Activated T-helper 17 cell treated with anti-CD3 and anti-CD28 coated beads, Interleukin-2, amount 50 U/mL, for 72 hours (primary cell): Measurements from ENCODE around the gene PRM1. TPM values are rescaled to one million over a fixed set of nuclear protein-coding genes. Genes with fewer than 3 reads are reported as not detected.

Experiments used
- ATAC-seq: fragments of 150-1000 bp; cut with Tn5 transposase; replicated peaks from 2 replicates; pipeline ENCODE4 v1.10.0; 2021; ENCODE audit warnings: mild to moderate bottlenecking, moderate library complexity
- H3K27ac Mint-ChIP-seq: one replicate; pipeline ENCODE4 v1.8.0; 2022; ENCODE audit warnings: mixed read lengths
- H3K27me3 Mint-ChIP-seq: one replicate; pipeline ENCODE4 v1.8.0; 2022; ENCODE audit warnings: mixed read lengths
- H3K36me3 Mint-ChIP-seq: one replicate; pipeline ENCODE4 v1.8.0; 2022; ENCODE audit warnings: low read depth, mild to moderate bottlenecking, mixed read lengths
- H3K4me1 Mint-ChIP-seq: one replicate; pipeline ENCODE4 v1.8.0; 2022; ENCODE audit warnings: mixed read lengths
- H3K4me3 Mint-ChIP-seq: one replicate; pipeline ENCODE4 v1.8.0; 2022; ENCODE audit warnings: mild to moderate bottlenecking, mixed read lengths
- H3K9me3 Mint-ChIP-seq: one replicate; pipeline ENCODE4 v1.8.0; 2022; ENCODE audit warnings: mixed read lengths
- total RNA-seq, 2 donors: library from RNA; stranded (reverse); gene quantifications; one replicate each; pipeline ENCODE4 v1.2.3, GENCODE V29; 2022

The PRM1 gene
- total RNA-seq, 2 donors from 2014 or later: not detected

DNA sequence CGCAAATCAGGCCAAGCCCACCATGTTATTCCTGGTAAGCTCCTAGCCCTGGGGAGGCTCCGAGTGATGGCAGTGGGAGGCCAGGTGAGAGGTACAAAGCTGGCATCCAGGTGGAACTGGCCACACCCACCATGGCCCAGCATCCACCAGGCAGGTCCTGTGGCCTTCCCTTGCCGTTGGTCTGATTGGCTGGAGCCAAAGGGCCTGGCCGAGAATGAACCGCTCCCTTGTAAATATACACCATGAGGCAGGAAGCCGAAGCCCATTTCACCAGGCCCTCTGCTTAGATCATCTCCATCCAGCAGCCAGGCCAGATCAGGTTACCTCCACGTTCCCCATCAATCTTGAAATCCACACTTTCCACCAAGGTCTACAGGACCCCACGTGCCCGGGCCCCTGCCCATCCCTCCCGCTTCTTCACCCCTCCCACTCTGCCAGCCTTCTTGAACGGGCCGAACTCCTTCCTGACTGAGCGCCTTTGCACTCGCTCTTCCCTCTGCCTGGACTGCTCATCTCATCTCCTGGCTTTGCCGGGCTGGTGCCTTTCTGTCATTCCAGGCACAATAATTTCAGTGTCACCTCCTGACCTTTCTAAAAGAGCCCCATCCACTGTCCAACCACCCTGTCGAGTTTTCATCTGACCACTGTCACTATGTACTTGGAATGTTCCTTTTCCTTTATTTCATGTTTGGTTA lies 30.9 kb downstream of the PRM1 start:
- H3K4me1 Mint-ChIP-seq: peaks cover 24% of the 10 kb centered on the region
- peak overlapping the region; percentile 97 for H3K4me3 Mint-ChIP-seq
- ATAC-seq: no peak
- no peaks in the 10 kb centered on the region for H3K9me3 Mint-ChIP-seq
- no peaks in the 10 kb centered on the region for H3K27me3 Mint-ChIP-seq
- H3K27ac Mint-ChIP-seq: peak overlapping the region; percentile 98
- peaks cover 48% of the 10 kb centered on the region for H3K36me3 Mint-ChIP-seq

- Mint-ChIP-seq H3K4me3 (peak overlapping the region; percentile 9), H3K36me3 (peaks cover 40% of the 10 kb centered on the region), H3K27ac (peak overlapping the region; percentile 36)
These were observed 31.7 kb downstream of the PRM1 start for GRCh38 chr16:11249233-11250061.

GRCh38 chr16:11248133-11248532 lies 33.0 kb downstream of the PRM1 start:
- Mint-ChIP-seq H3K9me3 (no peaks in the 10 kb centered on the region), H3K27ac (peak overlapping the region; percentile 86), H3K4me1 (peaks cover 30% of the 10 kb centered on the region), H3K36me3 (peaks cover 27% of the 10 kb centered on the region), H3K27me3 (no peaks in the 10 kb centered on the region), H3K4me3 (peak overlapping the region; percentile 62)
- peak; percentile 8 for ATAC-seq

More at GRCh38 chr16:11249233-11250061, 31.7 kb downstream of the PRM1 start:
- ATAC-seq: no peak
- Mint-ChIP-seq H3K27me3 (no peaks in the 10 kb centered on the region), H3K4me1 (peaks cover 30% of the 10 kb centered on the region), H3K9me3 (no peaks in the 10 kb centered on the region)

GRCh38 chr16:11245988-11246387 lies 35.1 kb downstream of the PRM1 start:
- Mint-ChIP-seq H3K4me3 (peak overlapping the region; percentile 62), H3K9me3 (no peaks in the 10 kb centered on the region), H3K4me1 (peaks cover 22% of the 10 kb centered on the region), H3K36me3 (peaks cover 8% of the 10 kb centered on the region), H3K27me3 (no peaks in the 10 kb centered on the region), H3K27ac (peak overlapping the region; percentile 86)
- peak; percentile 57 for ATAC-seq

DNA sequence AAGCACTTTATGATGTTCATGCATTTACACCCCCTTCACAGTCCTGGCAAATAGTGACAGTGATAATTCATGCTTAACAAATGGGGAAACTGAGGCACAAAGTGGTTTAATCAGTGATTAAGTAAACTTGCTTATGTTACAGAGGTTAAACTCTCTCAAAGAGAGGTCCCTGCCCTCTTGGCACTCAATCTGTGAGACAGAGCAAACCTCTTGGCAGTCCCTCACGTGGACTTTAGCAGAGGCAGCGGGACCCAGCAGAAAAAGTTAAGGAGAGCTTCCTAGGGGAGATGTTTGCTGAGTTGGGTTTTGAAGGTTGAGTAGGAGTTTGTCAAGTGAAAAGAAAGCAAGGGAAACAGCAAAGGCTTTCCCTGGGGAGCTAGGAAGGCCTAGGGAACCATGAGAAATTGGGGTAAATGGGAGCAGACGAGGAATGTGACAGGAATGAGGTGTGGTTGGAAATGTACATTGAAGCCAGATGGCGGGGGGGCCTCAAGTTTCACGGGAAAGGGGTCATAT lies 35.9 kb downstream of the PRM1 start:
- H3K27me3 Mint-ChIP-seq: no peaks in the 10 kb centered on the region
- H3K4me3 Mint-ChIP-seq: peak overlapping the region; percentile 62
- H3K9me3 Mint-ChIP-seq: no peaks in the 10 kb centered on the region
- H3K36me3 Mint-ChIP-seq: peaks cover under 1% of the 10 kb centered on the region
- peak overlapping the region; percentile 44 for H3K27ac Mint-ChIP-seq
- H3K4me1 Mint-ChIP-seq: peaks cover 23% of the 10 kb centered on the region
- no peak for ATAC-seq

DNA sequence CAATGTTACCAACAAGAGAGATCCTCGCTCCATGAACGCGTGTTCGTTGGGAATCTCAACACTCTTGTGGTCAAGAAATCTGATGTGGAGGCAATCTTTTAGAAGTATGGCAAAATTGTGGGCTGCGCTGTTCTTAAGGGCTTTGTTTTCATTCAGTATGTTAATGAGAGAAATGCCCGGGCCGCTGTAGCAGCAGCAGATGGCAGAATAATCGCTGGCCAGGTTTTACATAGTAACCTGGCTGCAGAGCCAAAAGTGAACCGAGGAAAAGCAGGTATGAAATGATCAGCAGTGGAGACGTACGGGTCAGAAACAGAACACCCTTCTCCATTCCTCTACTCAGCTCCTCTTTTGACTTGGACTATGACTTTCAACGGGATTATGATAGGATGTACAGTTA lies 38.5 kb downstream of the PRM1 start:
- ATAC-seq: no peak
- Mint-ChIP-seq H3K9me3 (no peaks in the 10 kb centered on the region), H3K27ac (no peak overlapping the region), H3K4me1 (peaks cover 24% of the 10 kb centered on the region), H3K36me3 (no peaks in the 10 kb centered on the region), H3K4me3 (no peak overlapping the region), H3K27me3 (no peaks in the 10 kb centered on the region)

- H3K27ac Mint-ChIP-seq: no peak overlapping the region
- no peaks in the 10 kb centered on the region for H3K36me3 Mint-ChIP-seq
- no peak for ATAC-seq
- no peak overlapping the region for H3K4me3 Mint-ChIP-seq
- H3K27me3 Mint-ChIP-seq: no peaks in the 10 kb centered on the region
- no peaks in the 10 kb centered on the region for H3K9me3 Mint-ChIP-seq
- peaks cover 24% of the 10 kb centered on the region for H3K4me1 Mint-ChIP-seq
These were observed 39.5 kb downstream of the PRM1 start for GRCh38 chr16:11241480-11242204.

- Mint-ChIP-seq H3K9me3 (no peaks in the 10 kb centered on the region), H3K36me3 (no peaks in the 10 kb centered on the region), H3K4me3 (no peak overlapping the region), H3K27ac (peak overlapping the region; percentile 64), H3K27me3 (no peaks in the 10 kb centered on the region), H3K4me1 (peaks cover 23% of the 10 kb centered on the region)
- peak; percentile 45 for ATAC-seq
These were observed 40.3 kb downstream of the PRM1 start for GRCh38 chr16:11240636-11241473.

DNA sequence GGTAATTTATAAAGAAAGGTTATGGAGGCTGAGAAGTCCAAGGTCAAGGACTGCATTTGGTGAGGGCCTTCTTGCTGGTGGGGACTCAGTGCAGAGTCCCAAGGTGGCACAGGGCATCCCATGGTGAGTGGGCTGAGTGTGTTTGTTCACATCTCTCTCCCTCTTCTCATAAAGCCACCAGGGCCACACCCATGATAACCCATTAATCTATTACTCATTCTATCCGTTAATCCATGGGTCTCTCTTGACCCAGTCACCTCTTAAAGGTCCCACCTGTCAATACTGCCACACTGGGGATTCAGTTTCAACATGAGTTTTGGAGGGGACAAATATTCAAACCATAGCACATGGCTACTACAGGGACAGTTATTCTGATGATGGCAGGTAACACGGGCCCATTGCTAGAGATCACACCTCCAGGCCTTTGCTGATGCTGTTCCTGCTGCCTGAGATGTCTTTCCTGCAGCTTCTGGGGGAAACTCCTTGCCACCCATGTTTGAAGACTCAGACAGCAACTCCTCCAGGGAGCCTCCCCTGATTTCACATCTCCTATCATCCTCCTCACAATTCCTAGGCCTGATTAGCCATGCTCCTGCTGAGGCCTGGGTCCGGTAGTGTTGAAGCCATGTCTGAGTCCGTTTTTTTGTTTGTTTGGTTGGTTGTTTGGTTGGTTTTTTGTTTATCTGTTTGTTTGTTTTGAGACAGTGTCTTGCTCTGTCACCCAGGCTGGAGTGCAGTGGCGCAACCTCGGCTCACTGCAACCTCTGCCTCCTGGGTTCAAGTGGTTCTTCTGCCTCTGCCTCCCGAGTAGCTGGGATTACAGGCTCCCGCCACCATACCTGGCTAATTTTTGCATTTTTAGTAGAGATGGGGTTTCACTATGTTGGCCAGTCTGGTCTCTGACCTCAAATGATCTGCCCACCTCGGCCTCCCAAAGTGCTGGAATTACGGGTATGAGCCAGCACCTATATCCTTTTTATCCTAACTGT lies 41.2 kb downstream of the PRM1 start:
- no peaks in the 10 kb centered on the region for H3K27me3 Mint-ChIP-seq
- peak; percentile 27 for ATAC-seq
- peak overlapping the region; percentile 64 for H3K27ac Mint-ChIP-seq
- no peak overlapping the region for H3K4me3 Mint-ChIP-seq
- H3K36me3 Mint-ChIP-seq: no peaks in the 10 kb centered on the region
- no peaks in the 10 kb centered on the region for H3K9me3 Mint-ChIP-seq
- H3K4me1 Mint-ChIP-seq: peaks cover 15% of the 10 kb centered on the region

DNA sequence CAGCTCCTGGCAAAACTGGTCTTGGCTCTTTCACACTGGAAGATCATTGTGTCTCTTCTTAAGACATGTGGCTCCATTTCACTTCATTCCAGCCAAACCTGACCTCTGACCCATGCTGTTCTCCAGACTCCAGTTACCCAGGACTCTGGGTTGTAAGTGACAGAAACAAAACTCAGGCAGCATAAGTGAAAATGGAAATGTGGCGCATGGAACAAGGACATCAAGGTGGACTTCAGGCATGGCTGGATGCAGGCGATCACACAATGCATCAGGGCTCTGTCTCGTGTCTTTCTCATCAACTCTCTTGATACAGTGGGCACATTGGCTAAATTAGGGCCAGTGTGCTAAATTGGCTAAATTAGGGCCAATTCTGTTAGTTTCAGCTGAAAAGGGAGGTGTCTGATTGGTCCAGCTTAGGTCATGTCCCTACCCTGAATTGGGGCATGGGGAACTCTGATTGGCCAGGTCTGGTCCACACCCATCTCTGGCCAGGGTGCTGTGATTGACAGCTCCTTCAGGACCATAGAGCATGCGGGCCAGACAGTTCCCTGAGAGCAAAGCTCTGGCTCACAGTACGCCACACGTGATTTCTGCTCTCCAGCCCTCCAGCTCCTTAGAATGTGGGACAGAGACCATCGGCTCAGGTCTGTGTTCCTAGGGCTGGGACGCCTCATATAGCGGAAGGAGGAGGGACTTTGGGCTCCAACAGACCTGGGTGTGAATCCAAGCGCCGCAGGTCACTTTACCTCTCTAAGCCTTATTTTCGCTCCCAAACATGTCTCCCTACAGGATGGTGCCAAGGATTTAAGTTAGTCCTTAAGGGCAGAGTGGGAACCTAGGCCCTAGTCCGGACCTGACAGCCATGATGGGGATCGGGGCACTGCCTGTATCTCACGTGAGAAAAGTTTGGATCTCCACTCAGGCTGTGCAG lies 42.6 kb downstream of the PRM1 start:
- ATAC-seq: no peak
- Mint-ChIP-seq H3K27me3 (no peaks in the 10 kb centered on the region), H3K4me3 (no peak overlapping the region), H3K4me1 (peaks cover 17% of the 10 kb centered on the region), H3K36me3 (no peaks in the 10 kb centered on the region), H3K27ac (no peak overlapping the region), H3K9me3 (no peaks in the 10 kb centered on the region)

GRCh38 chr16:11236461-11237254 lies 44.5 kb downstream of the PRM1 start:
- Mint-ChIP-seq H3K27me3 (no peaks in the 10 kb centered on the region), H3K27ac (no peak overlapping the region), H3K4me3 (no peak overlapping the region), H3K4me1 (peaks cover 23% of the 10 kb centered on the region), H3K9me3 (no peaks in the 10 kb centered on the region), H3K36me3 (no peaks in the 10 kb centered on the region)
- no peak for ATAC-seq

DNA sequence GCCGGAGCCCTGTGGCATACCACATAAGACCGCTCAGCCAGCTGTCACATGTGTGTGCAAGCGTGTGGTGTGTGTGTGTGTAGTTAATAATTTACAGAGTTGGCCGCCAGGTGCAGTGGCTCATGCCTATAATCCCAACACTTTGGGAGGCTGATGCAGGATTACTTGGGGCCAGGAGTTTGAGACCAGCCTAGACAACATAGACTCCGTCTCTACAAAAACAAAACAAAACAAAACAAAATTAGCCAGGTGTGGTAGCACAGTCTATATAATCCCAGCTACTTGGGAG lies 45.5 kb downstream of the PRM1 start:
- H3K27me3 Mint-ChIP-seq: no peaks in the 10 kb centered on the region
- H3K4me3 Mint-ChIP-seq: no peak overlapping the region
- H3K36me3 Mint-ChIP-seq: no peaks in the 10 kb centered on the region
- peak overlapping the region; percentile 5 for H3K27ac Mint-ChIP-seq
- peaks cover 22% of the 10 kb centered on the region for H3K4me1 Mint-ChIP-seq
- no peaks in the 10 kb centered on the region for H3K9me3 Mint-ChIP-seq
- ATAC-seq: no peak
